Natural killer cell treated with Interleukin-12 subunit alpha and Interleukin-12 subunit beta and Interleukin-15 and Interleukin-18, amount 100 ng/mL, for 72 hours (primary cell): ENCODE measurements around the gene CXCL17. TPM values are rescaled to one million over a fixed set of nuclear protein-coding genes. Genes with fewer than 3 reads are reported as not detected.
"Not testable (repeated sequence)": the region's sequence is repeated elsewhere in the genome, so short reads cannot be mapped to it uniquely, and the experiment has no call there.

Source experiments
- ATAC-seq, 2 donors: fragments of 150-1000 bp; cut with Tn5 transposase in 1 of 2; sonication (Bioruptor Pico), chemical (Tn5 transposase) in 1 of 2; 2 replicates each; pipeline ENCODE4 v1.10.0; 2021
- DNase-seq: peaks from one replicate; pipeline ENCODE4 v3.0.0; 2022; ENCODE audit warnings: low spot score
- H3K27ac Mint-ChIP-seq, 2 donors: 1 replicate in 1 of 2; 2 replicates in 1 of 2; pipeline ENCODE4 v1.8.0; 2022; ENCODE audit warnings: mixed read lengths in 2 of 2, mild to moderate bottlenecking in 1 of 2, moderate library complexity in 1 of 2
- H3K27me3 Mint-ChIP-seq, 2 donors: 1 replicate in 1 of 2; 2 replicates in 1 of 2; pipeline ENCODE4 v1.8.0; 2022; ENCODE audit warnings: mixed read lengths in 2 of 2
- H3K36me3 Mint-ChIP-seq: one replicate; pipeline ENCODE4 v1.8.0; 2022; ENCODE audit warnings: mixed read lengths
- H3K4me1 Mint-ChIP-seq, 2 donors: 1 replicate in 1 of 2; 2 replicates in 1 of 2; pipeline ENCODE4 v1.8.0; 2022; ENCODE audit warnings: low read depth in 2 of 2, mixed read lengths in 2 of 2, mild to moderate bottlenecking in 1 of 2
- H3K4me3 Mint-ChIP-seq: one replicate; pipeline ENCODE4 v1.8.0; 2022; ENCODE audit warnings: mixed read lengths
- H3K9me3 Mint-ChIP-seq: 2 replicates; pipeline ENCODE4 v1.8.0; 2022; ENCODE audit warnings: mixed read lengths
- total RNA-seq, 2 donors: library from RNA; stranded (reverse); gene quantifications; one replicate each; pipeline ENCODE4 v1.2.3, GENCODE V29; 2022

Gene CXCL17
- total RNA-seq, 2 donors from 2014 or later = not detected

DNA sequence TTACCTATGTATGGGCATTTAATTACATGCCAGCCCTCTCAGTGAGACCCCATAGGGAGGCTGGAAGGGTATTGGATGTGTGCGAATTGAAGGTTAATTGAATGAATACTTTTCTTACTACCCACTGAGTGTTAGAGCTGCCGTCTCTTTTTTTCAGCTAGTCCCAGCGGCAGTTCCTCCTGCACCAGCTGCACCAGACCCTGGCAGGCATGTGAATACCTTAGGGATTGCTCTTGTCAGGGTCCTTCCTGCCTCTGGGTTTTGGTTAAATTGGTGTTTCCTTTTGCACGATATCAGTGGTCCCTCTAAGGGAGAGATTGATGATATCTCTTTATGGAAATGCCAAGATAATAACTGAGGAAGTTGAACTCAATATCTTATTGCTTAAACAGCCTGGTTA is 9.8 kb upstream of the CXCL17 start:
- ATAC-seq (no peak), DNase-seq (no peak)
- Mint-ChIP-seq H3K27ac (no peak overlapping the region), H3K4me3 (no peak overlapping the region), H3K9me3 (no peaks in the 10 kb centered on the region), H3K4me1 (peaks cover 0 to 13% of the 10 kb centered on the region in 2 donors), H3K27me3 (peaks cover 0 to 7% of the 10 kb centered on the region in 2 donors), H3K36me3 (no peaks in the 10 kb centered on the region)

DNA sequence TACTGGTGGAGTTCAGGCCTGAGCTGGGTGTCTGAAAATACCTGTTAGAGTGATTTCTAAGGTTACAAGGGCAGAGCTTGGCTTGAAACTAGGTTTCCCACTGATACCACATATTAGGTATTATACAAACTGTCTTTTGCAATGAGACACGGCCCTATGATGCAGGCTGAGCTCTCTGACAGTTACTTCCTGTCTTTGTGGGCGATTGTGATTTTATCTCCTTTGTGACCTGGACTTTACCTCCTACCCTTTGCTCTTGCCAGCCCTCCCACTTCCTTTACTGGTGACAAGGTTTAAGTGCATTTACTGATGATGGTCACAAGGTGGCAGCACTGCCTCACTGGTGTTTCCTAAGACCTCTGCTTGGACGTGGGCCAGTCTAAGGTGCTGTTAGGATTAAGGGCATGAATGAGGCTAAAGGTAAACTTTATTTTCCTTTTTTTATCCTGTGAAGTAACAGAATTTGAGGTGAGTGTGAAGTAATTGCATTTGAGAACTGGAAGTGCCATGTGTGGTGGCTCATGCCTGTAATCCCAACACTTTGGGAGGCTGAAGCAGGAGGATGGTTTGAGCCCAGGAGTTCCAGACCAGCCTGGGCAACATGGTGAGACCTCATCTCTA is 7.7 kb upstream of the CXCL17 start:
- ATAC-seq (peak; percentile 97), DNase-seq (peak; percentile 82)
- H3K4me3 Mint-ChIP-seq = no peak overlapping the region
- H3K27me3 Mint-ChIP-seq = peaks cover 0 to 7% of the 10 kb centered on the region in 2 donors
- peaks cover 0 to 13% of the 10 kb centered on the region in 2 donors for H3K4me1 Mint-ChIP-seq
- no peaks in the 10 kb centered on the region for H3K9me3 Mint-ChIP-seq
- H3K27ac Mint-ChIP-seq = no peak overlapping the region
- H3K36me3 Mint-ChIP-seq = no peaks in the 10 kb centered on the region

DNA sequence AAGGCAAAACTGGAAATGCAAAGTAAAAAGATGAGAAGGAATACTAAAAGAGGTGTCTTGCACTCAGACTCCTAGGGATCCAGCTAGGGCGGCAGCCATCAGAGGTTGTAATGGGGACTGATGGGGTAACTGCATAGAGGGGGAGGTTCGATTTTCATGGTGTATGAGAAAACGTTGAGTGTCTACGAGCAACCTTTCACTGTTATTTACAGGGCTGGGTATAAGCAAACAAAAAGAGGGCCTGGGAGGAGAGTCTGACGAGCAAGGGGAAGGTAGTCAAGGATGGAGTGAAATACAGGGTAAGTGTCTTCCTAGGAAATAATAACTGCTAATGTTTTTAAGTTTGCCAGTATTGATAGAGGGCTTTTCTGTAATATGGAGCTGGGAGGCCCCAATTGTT is 5.6 kb upstream of the CXCL17 start:
- H3K27me3 Mint-ChIP-seq, H3K4me3 Mint-ChIP-seq, ATAC-seq, H3K4me1 Mint-ChIP-seq, DNase-seq, H3K9me3 Mint-ChIP-seq, H3K36me3 Mint-ChIP-seq, H3K27ac Mint-ChIP-seq: not testable (repeated sequence)

DNA sequence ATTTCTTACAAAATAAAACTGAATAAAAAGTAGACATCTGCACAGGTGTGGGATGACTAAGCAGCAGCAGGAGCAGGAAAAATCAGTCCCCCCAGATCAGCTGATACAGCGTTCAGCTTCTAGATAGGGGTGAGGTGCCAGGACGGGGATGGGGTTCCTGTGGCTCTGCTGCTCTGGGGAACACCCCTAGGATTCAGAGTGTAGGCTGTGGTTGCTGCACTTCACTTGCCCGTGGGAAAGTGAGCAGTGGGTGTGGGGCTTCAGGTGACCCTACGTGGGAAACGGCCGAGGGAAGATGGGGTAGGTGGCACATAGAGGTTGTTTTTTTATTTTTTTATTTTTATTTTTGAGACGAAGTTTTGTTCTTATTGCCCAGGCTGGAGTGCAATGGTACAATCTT is 3.2 kb upstream of the CXCL17 start:
- H3K27ac Mint-ChIP-seq = no peak overlapping the region
- ATAC-seq = no peak

DNA sequence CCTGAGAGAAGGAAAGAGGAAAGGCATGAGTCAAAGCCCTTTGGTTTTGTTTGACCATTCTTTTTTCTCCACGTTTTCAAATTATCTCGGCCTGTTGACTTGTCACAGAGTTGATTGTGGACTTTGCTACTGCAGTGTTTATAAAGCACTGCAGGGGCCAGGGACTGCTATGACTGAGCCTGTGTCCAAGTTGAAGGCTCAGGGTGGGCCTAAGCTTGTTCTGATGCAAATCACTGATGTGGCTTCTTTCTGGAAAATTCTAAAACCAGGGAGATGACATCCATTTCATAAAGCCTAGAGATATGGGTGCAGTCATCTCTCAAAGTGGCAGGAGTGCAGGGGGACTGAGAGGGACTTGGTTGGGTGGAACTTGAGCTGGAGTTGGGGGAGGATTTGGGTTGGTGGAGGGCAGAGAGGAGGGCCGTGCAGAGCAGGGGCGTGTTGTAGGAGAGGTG is 1.2 kb upstream of the CXCL17 start:
- Mint-ChIP-seq H3K4me1 (peaks cover 9 to 12% of the 10 kb centered on the region in 2 donors), H3K27ac (no peak overlapping the region), H3K4me3 (no peak overlapping the region), H3K36me3 (no peaks in the 10 kb centered on the region), H3K9me3 (no peaks in the 10 kb centered on the region), H3K27me3 (peaks cover 0 to 5% of the 10 kb centered on the region in 2 donors)
- no peak for ATAC-seq
- no peak for DNase-seq

More for the DNA sequence above, 3.2 kb upstream of the CXCL17 start:
- no peak for DNase-seq
- no peaks in the 10 kb centered on the region for H3K9me3 Mint-ChIP-seq
- no peak overlapping the region for H3K4me3 Mint-ChIP-seq
- H3K36me3 Mint-ChIP-seq = no peaks in the 10 kb centered on the region
- H3K27me3 Mint-ChIP-seq = peaks cover 0 to 2% of the 10 kb centered on the region in 2 donors
- peaks cover 4% of the 10 kb centered on the region in 2 donors for H3K4me1 Mint-ChIP-seq

DNA sequence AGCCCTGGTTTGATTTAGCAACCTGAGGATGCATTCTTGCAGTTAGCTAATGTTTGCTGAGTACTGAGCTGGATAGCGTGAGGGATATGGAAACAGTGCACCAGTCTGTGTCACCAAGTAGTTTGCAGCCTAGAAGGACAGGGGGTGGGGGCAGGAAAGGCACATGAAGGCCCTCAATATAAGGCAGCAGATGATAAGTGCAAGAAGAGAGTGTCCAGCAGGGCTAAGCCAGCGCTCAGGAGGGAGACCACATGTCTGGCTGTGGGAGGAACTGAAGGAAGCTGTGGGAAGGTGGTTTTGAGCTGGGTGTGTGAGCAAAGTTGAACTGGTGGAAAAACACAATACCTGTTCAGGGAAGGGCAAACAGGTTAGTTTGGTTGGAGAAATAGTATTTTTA is 1.7 kb downstream of the CXCL17 start:
- Mint-ChIP-seq H3K36me3 (no peaks in the 10 kb centered on the region), H3K4me1 (peaks cover 14 to 19% of the 10 kb centered on the region in 2 donors), H3K9me3 (no peaks in the 10 kb centered on the region), H3K4me3 (no peak overlapping the region), H3K27ac (no peak overlapping the region), H3K27me3 (peaks cover 0 to 5% of the 10 kb centered on the region in 2 donors)
- no peak for ATAC-seq
- no peak for DNase-seq

DNA sequence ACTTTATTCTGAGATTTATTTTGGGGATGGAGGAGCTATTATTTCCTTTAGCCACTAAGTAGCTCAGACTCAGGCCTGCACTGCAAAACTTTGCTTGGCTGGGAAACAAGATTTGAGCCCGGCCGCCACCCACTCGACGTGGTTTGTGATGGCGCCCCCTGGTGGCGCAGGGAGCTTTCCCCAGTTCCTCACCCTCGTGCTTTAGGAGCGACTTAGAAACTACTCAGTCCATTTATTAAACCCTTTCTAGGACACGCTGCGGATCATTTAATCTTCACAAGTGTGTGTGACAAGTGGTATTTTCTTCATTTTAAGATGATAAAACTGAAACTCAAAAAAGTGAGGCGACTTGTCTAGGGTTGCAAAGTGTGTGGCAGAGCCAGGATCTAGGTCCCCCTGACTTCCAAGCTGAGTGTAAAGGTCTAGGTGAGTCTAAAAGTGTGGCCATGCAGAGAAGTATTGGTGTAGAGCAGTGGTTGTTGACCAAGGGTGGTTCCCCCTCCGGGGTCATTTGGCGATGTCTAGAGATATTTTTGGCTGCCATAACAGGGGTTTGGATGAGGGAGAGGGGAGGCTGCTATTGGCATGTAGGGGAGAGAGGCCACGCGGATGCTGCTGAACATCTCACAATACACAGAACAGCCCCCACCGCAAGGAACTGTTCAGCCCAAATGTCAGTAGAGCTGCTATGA is 2.2 kb downstream of the CXCL17 start:
- no peaks in the 10 kb centered on the region for H3K9me3 Mint-ChIP-seq

DNA sequence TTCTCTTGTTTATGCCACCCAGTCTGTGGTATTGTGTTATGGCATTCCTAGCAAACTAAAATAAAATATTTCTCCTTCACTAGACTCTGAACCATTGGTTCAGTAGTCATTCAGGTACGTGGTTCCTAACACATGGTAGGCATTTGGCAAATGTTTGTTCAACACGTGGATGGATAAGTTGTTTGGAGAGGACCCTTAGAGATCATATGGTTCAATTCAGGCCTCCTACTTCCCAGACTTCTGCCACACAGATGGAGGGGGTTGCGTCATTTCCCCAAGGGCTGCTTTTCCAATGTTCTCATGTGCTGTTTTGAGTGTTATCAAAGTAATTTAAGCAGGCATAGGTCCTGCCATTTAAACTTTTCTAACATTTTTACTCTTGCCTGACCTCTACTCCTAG is 6.7 kb downstream of the CXCL17 start:
- ATAC-seq (no peak), DNase-seq (no peak)
- H3K27ac Mint-ChIP-seq = no peak overlapping the region
- H3K27me3 Mint-ChIP-seq = peaks cover 0 to 4% of the 10 kb centered on the region in 2 donors
- no peaks in the 10 kb centered on the region for H3K36me3 Mint-ChIP-seq
- H3K9me3 Mint-ChIP-seq = no peaks in the 10 kb centered on the region
- H3K4me1 Mint-ChIP-seq = peaks cover 11 to 15% of the 10 kb centered on the region in 2 donors
- no peak overlapping the region for H3K4me3 Mint-ChIP-seq

More for the DNA sequence above, 2.2 kb downstream of the CXCL17 start:
- Mint-ChIP-seq H3K27ac (no peak overlapping the region), H3K27me3 (peaks cover 0 to 5% of the 10 kb centered on the region in 2 donors), H3K4me1 (peaks cover 14 to 19% of the 10 kb centered on the region in 2 donors), H3K4me3 (no peak overlapping the region), H3K36me3 (no peaks in the 10 kb centered on the region)
- DNase-seq (peak; percentile 79), ATAC-seq (peak; percentile 61 to 67)

DNA sequence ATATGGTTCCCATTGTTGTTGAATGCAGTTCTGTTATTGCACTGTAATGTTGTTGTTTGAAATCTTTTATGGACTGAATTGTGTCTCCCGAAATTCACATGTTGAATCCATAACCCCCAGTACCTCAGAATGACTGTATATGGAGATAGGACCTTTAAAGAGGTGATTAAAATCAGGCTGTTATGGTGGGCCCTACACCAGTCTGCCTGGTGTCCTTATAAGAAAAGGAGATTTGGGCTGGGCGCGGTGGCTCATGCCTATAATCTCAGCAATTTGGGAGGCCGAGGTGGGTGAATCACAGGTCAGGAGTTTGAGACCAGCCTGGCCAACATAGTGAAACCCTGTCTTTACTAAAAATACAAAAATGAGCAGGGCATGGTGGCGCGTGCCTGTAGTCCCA is 7.4 kb downstream of the CXCL17 start:
- H3K4me1 Mint-ChIP-seq = peaks cover 5 to 8% of the 10 kb centered on the region in 2 donors
- H3K36me3 Mint-ChIP-seq = no peaks in the 10 kb centered on the region
- H3K9me3 Mint-ChIP-seq = no peaks in the 10 kb centered on the region
- no peaks in the 10 kb centered on the region for H3K27me3 Mint-ChIP-seq
- no peak overlapping the region for H3K27ac Mint-ChIP-seq
- DNase-seq (no peak), ATAC-seq (no peak)
- no peak overlapping the region for H3K4me3 Mint-ChIP-seq

DNA sequence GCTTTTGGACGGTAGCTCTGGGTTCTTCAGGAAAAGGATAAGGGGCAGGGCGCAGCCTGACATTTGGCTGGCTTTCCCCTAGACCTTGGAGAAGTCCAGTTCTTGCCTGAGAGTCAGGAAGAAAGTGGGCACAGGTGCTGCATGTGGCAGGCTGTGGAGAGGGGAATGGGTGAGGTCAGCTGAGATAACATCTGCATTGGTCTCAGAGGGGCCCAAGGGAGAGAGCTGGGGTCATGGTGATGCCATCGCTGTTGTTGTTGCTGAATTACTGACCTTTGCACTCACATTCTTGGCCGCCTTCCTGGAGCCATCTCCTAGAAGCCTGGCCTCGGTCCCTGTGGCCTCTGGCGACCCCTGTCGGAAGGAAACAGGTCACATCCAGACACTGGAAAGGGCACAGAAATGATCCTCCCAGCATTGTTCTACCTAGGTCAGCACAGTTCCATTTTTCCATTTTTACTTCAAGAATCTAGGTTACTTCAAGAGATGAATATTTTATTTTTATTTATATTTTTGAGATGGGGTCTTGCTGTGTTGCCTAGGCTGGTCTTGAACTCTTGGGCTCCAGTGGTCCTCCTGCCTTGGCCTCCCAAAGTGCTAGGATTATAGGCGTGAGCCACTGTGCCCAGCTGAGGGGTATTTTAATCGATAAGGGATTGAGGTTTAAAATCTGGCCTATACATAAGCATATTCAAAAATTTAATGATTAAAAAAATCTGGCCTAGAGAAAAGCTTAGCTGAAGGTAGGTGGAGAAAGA is 9.1 kb downstream of the CXCL17 start:
- no peak for DNase-seq
- Mint-ChIP-seq H3K27ac (no peak overlapping the region), H3K9me3 (no peaks in the 10 kb centered on the region), H3K27me3 (no peaks in the 10 kb centered on the region), H3K4me1 (peaks cover 5 to 6% of the 10 kb centered on the region in 2 donors), H3K4me3 (no peak overlapping the region), H3K36me3 (no peaks in the 10 kb centered on the region)
- peak; percentile 65 to 77 for ATAC-seq

DNA sequence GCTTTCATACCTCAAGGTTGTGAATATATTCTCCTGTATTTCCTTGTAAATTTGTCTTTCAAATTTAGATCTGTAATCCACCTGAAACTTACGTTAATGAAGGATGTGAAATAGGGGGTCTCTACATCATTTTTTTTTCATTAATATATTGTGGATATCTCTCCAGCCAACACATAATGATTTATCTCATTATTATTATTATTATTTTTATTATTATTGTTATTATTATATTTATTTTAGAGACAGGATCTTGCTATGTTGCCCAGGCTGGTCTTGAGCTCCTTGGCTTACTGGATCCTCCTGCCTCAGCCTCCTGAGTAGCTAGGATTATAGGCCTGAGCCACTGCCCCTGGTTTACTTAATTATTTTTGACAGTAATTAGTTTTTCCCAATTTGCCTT is 11.3 kb downstream of the CXCL17 start:
- H3K36me3 Mint-ChIP-seq = no peaks in the 10 kb centered on the region
- no peaks in the 10 kb centered on the region for H3K9me3 Mint-ChIP-seq
- no peaks in the 10 kb centered on the region for H3K27me3 Mint-ChIP-seq
- H3K27ac Mint-ChIP-seq = no peak overlapping the region
- ATAC-seq = no peak
- no peaks in the 10 kb centered on the region for H3K4me1 Mint-ChIP-seq
- DNase-seq = no peak
- no peak overlapping the region for H3K4me3 Mint-ChIP-seq

DNA sequence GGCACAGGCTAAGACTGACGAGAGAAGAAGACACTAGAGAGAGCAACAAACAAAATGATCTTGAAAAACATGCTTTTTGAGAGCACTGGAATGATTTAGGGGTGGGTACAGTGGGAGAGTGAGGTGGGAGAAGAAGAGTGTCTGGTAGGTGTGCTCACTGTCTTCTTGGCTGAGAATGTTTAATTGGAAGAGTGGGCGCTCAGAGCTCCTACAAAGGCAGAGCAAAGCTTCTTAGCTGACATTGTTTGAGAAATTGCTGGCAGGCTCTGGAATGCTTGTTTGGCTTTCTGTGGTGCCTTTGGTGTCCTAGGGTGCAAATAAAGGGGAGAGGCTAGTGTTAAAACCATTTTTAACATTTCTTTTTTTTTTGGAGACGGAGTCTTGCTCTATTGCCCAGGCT is 14.1 kb downstream of the CXCL17 start:
- H3K4me3 Mint-ChIP-seq = no peak overlapping the region
- ATAC-seq = no peak
- no peak for DNase-seq
- no peak overlapping the region for H3K27ac Mint-ChIP-seq
- no peaks in the 10 kb centered on the region for H3K9me3 Mint-ChIP-seq
- H3K36me3 Mint-ChIP-seq = no peaks in the 10 kb centered on the region
- no peaks in the 10 kb centered on the region for H3K27me3 Mint-ChIP-seq
- H3K4me1 Mint-ChIP-seq = peaks cover under 1 to 6% of the 10 kb centered on the region in 2 donors

DNA sequence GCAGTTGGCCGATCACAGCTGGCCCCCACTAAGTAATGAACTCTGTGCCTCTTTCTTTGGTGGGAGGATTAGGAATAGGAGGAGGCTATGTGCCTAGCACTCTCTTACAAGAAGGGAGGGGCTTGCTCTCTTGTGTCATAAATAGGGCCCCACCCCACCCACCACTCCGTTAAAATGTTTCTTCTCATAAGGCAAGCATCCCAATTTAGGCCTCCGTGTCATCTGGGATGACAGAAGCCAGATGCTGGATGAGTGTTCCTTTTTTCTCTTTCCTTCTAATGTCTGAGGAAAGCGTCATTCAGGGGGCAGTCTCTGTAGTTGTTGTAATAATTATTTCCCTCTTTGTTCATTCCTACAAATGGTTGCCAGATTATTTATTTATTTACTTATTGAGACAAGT is 15.4 kb downstream of the CXCL17 start, which contains the start of gene LIPE:
LIPE (minus strand) TSS at position 76 of the 400 bp plus-strand sequence. CDS start 239 bp downstream, outside the sequence.
- no peaks in the 10 kb centered on the region for H3K9me3 Mint-ChIP-seq
- peaks cover 14 to 20% of the 10 kb centered on the region in 2 donors for H3K4me1 Mint-ChIP-seq
- DNase-seq (no peak), ATAC-seq (no peak)
- no peak within 1 kb of the TSS for H3K4me3 Mint-ChIP-seq
- H3K27ac Mint-ChIP-seq = no peak within 1 kb of the TSS
- H3K27me3 Mint-ChIP-seq = no peaks in the 10 kb centered on the region
- H3K36me3 Mint-ChIP-seq = no peaks in the 10 kb centered on the region

DNA sequence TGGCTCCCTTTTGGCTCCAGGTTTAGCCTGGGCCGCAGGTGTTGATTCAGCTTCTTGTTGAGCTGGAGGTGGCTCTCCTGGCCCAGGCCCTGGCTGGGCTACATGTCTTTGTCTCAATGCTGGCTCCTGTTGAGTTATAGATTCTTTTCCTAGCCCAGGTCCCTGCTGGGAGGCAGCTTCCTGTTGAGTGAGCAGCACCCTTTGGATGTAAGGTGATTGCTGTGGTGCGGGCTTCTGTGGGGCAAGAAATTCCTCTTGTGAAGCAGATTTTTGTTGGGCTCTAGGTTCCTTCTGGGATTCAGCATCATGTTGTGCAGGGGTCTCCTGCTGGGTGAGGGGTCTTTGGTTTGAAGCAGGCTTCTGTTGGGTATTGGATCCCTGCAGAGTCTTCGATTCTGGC is 16.1 kb downstream of the CXCL17 start:
- no peak overlapping the region for H3K4me3 Mint-ChIP-seq
- ATAC-seq (no peak), DNase-seq (no peak)
- no peaks in the 10 kb centered on the region for H3K9me3 Mint-ChIP-seq
- H3K27me3 Mint-ChIP-seq = no peaks in the 10 kb centered on the region
- no peaks in the 10 kb centered on the region for H3K36me3 Mint-ChIP-seq
- H3K4me1 Mint-ChIP-seq = peaks cover 19 to 25% of the 10 kb centered on the region in 2 donors
- no peak overlapping the region for H3K27ac Mint-ChIP-seq
